Thyroid gland (tissue), 4 donors: ENCODE results near the gene PPP4R1. TPM values are rescaled to one million over a fixed set of nuclear protein-coding genes. Genes with fewer than 3 reads are reported as not detected.

Experiments used
- DNase-seq, 2 donors: peaks; one replicate each; pipeline ENCODE4 v3.0.0-alpha.2; 2019
- H3K27ac ChIP-seq, 3 donors: fragments of 200-600 bp; sonication (generic); 1 replicate in 2 of 3; 2 replicates in 1 of 3; pipeline ENCODE4 v1.5.1; 2016 to 2019; ENCODE audit warnings: mild to moderate bottlenecking in 1 of 3, moderate library complexity in 1 of 3
- H3K27me3 ChIP-seq: fragments of 200-600 bp; sonication (generic); one replicate; pipeline ENCODE4 v1.5.1; 2019
- H3K36me3 ChIP-seq, 2 donors: fragments of 200-600 bp; sonication (generic); one replicate each; pipeline ENCODE4 v1.5.1; 2016 to 2019
- H3K4me1 ChIP-seq, 2 donors: fragments of 200-600 bp; sonication (generic); one replicate each; pipeline ENCODE4 v1.5.1; 2017 to 2019
- H3K4me3 ChIP-seq, 3 donors: fragments of 200-600 bp; sonication (generic); replicated peaks in 1 of 3; 1 replicate in 2 of 3; 2 replicates in 1 of 3; pipeline ENCODE4 v1.5.1; 2016; ENCODE audit warnings: mild to moderate bottlenecking in 1 of 3
- H3K9me3 ChIP-seq: fragments of 200-600 bp; sonication (generic); one replicate; pipeline ENCODE4 v1.5.1; 2017
- POLR2A ChIP-seq, 2 donors: fragments of 450-650 bp; IDR thresholded peaks; one replicate each; pipeline ENCODE4 v1.6.1; 2017; ENCODE audit warnings: antibody characterized with exemption in 2 of 2, mild to moderate bottlenecking in 2 of 2, moderate library complexity in 1 of 2
- WGBS, 2 donors: methylation state at CpG; one replicate each; pipeline ENCODE4 v1.1.5; 2017; 5-methylcytosine and 5-hydroxymethylcytosine counted together
- intact Hi-C: fragments of 100-400 bp; cut with DNase I; formaldehyde crosslinking; loops from one replicate; pipeline ENCODE4 v1.15.1; 2023
- total RNA-seq, 4 donors: library from RNA; depleted of rRNA; stranded (reverse); fragments of >200 nt; gene quantifications; one replicate each; pipeline ENCODE4 v1.2.3, GENCODE V29; 2016
- TF ChIP-seq, protein P1 (sequence below), 6 experiments: fragments of 200-600 bp in 3 of 6; fragments of 450-650 bp in 3 of 6; sonication (generic) in 3 of 6; IDR thresholded peaks; one replicate each; pipeline ENCODE4 v1.5.1; 2016 to 2019; ENCODE audit warnings: antibody characterized with exemption in 6 of 6, mild to moderate bottlenecking in 2 of 6, inconsistent platforms in 1 of 6, moderate library complexity in 1 of 6

Gene PPP4R1
- total RNA-seq, 4 donors from 2014 or later = 95.5 to 170 (median 110) TPM

DNA sequence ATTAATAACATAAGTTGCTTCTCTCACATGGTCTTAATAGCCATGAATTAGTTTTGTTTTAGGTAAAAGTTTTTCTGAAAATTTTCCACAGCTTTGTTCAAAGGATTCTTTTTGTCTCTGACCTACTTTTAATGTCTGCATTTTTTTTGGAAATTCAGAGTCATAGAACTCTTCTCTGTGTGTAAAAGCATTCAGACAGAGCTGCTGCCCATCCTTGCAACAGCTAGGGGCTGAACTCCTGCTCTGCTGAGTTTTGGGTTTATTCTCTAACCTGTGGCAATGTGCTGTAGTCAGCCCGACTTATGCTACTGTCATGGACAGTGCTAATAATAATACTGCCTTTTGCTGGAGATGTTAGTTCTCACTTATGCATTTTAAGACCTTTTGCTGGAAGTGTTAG, 95.0 kb downstream of the PPP4R1 start:
- WGBS, 2 donors = 86 to 90% methylated on average over 1 of the region's 1 CpG
- intact Hi-C loops = loop anchor here (10.0 kb wide), 1 partner anchor 445 kb away; no protein-coding TSS in a partner anchor
- Histone ChIP-seq H3K9me3 (no peaks in the 10 kb centered on the region), H3K4me1 (no peaks in the 10 kb centered on the region), H3K27ac (no peak overlapping the region), H3K4me3 (no peak overlapping the region), H3K36me3 (peaks cover 0 to 2% of the 10 kb centered on the region in 2 donors), H3K27me3 (no peaks in the 10 kb centered on the region)
- TF ChIP-seq, protein P1, sequence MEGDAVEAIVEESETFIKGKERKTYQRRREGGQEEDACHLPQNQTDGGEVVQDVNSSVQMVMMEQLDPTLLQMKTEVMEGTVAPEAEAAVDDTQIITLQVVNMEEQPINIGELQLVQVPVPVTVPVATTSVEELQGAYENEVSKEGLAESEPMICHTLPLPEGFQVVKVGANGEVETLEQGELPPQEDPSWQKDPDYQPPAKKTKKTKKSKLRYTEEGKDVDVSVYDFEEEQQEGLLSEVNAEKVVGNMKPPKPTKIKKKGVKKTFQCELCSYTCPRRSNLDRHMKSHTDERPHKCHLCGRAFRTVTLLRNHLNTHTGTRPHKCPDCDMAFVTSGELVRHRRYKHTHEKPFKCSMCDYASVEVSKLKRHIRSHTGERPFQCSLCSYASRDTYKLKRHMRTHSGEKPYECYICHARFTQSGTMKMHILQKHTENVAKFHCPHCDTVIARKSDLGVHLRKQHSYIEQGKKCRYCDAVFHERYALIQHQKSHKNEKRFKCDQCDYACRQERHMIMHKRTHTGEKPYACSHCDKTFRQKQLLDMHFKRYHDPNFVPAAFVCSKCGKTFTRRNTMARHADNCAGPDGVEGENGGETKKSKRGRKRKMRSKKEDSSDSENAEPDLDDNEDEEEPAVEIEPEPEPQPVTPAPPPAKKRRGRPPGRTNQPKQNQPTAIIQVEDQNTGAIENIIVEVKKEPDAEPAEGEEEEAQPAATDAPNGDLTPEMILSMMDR (IDR thresholded peaks at IDR 0.05) = no peak
- TF ChIP-seq POLR2A (IDR thresholded peaks at IDR 0.05) = no peak
- no peak for DNase-seq

GRCh38 chr18:9517869-9518268, 96.5 kb downstream of the PPP4R1 start:
- H3K27me3 ChIP-seq = no peaks in the 10 kb centered on the region
- no peak for TF ChIP-seq POLR2A (IDR thresholded peaks at IDR 0.05)
- TF ChIP-seq, protein P1 (IDR thresholded peaks at IDR 0.05) = no peak
- peaks cover 0 to 5% of the 10 kb centered on the region in 2 donors for H3K36me3 ChIP-seq
- no peak for DNase-seq
- intact Hi-C loops = loop anchor here (10.0 kb wide), 1 partner anchor 443 kb away; no protein-coding TSS in a partner anchor
- H3K4me3 ChIP-seq = no peak overlapping the region
- H3K27ac ChIP-seq = no peak overlapping the region
- no peaks in the 10 kb centered on the region for H3K9me3 ChIP-seq
- H3K4me1 ChIP-seq = no peaks in the 10 kb centered on the region
- 87 to 90% methylated on average over 6 of the region's 6 CpGs for WGBS, 2 donors

- intact Hi-C loops = loop anchor here (10.0 kb wide), 1 partner anchor 442 kb away; no protein-coding TSS in a partner anchor
Measured at GRCh38 chr18:9516437-9517064, 97.8 kb downstream of the PPP4R1 start.

GRCh38 chr18:9513971-9514512, 100.3 kb downstream of the PPP4R1 start:
- DNase-seq = no peak
- WGBS, 2 donors = 93 to 97% methylated on average over 6 of the region's 6 CpGs
- H3K36me3 ChIP-seq = peaks cover 0 to 5% of the 10 kb centered on the region in 2 donors
- no peak overlapping the region for H3K4me3 ChIP-seq
- H3K27ac ChIP-seq = no peak overlapping the region
- no peaks in the 10 kb centered on the region for H3K27me3 ChIP-seq
- no peaks in the 10 kb centered on the region for H3K9me3 ChIP-seq
- intact Hi-C loops = loop anchor here (10.0 kb wide), 1 partner anchor 439 kb away; no protein-coding TSS in a partner anchor
- no peaks in the 10 kb centered on the region for H3K4me1 ChIP-seq
- TF ChIP-seq, protein P1 (IDR thresholded peaks at IDR 0.05) = no peak
- TF ChIP-seq POLR2A (IDR thresholded peaks at IDR 0.05) = no peak

More at GRCh38 chr18:9516437-9517064, 97.8 kb downstream of the PPP4R1 start:
- Histone ChIP-seq H3K27ac (no peak overlapping the region), H3K27me3 (no peaks in the 10 kb centered on the region), H3K9me3 (no peaks in the 10 kb centered on the region), H3K4me3 (no peak overlapping the region), H3K36me3 (peaks cover 0 to 5% of the 10 kb centered on the region in 2 donors), H3K4me1 (no peaks in the 10 kb centered on the region)
- TF ChIP-seq, protein P1 (IDR thresholded peaks at IDR 0.05) = peak; percentile 70 to 87 (median 78)
- TF ChIP-seq POLR2A (IDR thresholded peaks at IDR 0.05) = no peak
- no peak for DNase-seq
- 69 to 72% methylated on average over 4 of the region's 4 CpGs for WGBS, 2 donors

- Histone ChIP-seq H3K9me3 (no peaks in the 10 kb centered on the region), H3K4me1 (peaks cover 28 to 36% of the 10 kb centered on the region in 2 donors), H3K36me3 (peaks cover 0 to under 1% of the 10 kb centered on the region in 2 donors), H3K27ac (peak overlapping the region in 1 of 3 donors; percentile 67), H3K4me3 (no peak overlapping the region), H3K27me3 (no peaks in the 10 kb centered on the region)
- DNase-seq = no peak
- WGBS, 2 donors = 73 to 86% methylated on average over 2 of the region's 2 CpGs
- TF ChIP-seq, protein P1 (IDR thresholded peaks at IDR 0.05) = no peak
- TF ChIP-seq POLR2A (IDR thresholded peaks at IDR 0.05) = no peak
- intact Hi-C loops = no loop called here
Measured at GRCh38 chr18:9508446-9509025, 105.8 kb downstream of the PPP4R1 start.
